T-helper 1 cell treated with Interleukin-12 subunit alpha and Interleukin-12 subunit beta and Interleukin-4 antibody, amounts not matched to agents 30 ng/mL and 1 ng/mL, for 36 hours (primary cell): ENCODE results near the gene PYGL. TPM values are rescaled to one million over a fixed set of nuclear protein-coding genes. Genes with fewer than 3 reads are reported as not detected.
"Not testable (repeated sequence)": the region's sequence is repeated elsewhere in the genome, so short reads cannot be mapped to it uniquely, and the experiment has no call there.

ENCODE experiments used
- intact Hi-C: fragments of 100-400 bp; cut with micrococcal nuclease; formaldehyde crosslinking; loops from one replicate; pipeline ENCODE4 v1.15.1; 2024
- total RNA-seq: library from RNA; stranded (reverse); gene quantifications from 2 replicates; pipeline ENCODE4 v1.2.3, GENCODE V29; 2022

PYGL gene
- total RNA-seq, 1 donor from 2014 or later = not detected

DNA sequence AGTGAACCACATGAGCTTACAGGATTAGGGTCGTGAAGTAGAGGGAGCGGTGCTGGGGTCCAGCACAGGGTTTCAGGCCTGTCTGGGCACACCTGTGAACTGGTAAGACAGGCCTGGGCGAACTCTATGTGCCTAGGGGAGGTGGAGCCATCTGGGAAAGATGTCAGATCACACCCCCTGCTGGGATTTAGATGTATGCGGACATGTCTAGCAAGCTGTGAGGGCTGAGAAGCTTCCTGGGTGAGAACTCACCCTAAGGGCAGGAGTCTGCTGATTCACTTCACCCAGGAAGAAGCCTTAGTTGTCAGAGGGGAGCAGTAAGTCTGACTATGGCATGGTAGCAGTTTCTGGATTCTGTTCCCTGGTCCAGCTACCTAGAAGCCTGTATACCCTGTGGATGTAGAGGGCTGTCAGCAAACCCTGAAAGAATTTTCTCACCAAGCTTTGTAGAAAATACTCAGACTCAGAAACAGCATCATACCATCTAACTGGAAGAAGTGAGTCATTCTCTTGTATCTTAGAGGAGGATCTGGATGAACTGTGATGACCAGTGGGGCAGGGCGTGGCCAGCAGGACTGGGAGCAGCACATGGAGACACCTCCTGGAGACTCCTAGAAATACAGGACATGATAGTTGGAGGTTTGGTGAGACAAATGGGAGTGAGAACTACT is 11.2 kb upstream of the PYGL start:
- intact Hi-C loops = loop anchor here (10.0 kb wide), 1 partner anchor 269 kb away; no protein-coding TSS in a partner anchor

DNA sequence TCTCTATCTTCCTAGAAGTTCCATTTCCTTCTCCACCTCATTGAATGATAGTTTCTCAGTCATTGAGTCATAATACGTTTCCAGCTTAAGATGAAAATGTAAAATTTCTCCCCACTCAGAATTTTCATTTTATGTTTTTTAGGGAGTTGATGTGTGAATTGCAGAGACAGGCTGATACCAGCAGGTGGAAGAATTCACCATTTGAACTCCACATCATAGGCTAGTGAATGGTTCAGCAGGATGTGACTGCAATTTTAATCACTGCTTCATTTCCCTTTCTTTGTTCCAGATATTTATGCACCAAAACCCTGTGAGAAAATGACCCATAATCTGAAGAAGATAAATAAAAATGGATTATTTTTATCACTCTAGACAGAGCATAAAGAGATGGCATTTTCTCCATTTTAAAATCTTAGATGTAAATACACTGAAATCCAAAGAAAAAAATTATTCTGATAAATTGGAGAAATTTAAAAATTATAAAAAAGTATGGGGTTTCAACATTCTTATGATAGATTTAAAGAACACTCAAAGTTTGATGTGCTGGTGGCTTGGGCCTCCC is 10.6 kb upstream of the PYGL start:
- intact Hi-C loops = loop anchor here (1.0 to 10.0 kb wide), 2 partner anchors 270 to 825 kb away; no protein-coding TSS in a partner anchor

DNA sequence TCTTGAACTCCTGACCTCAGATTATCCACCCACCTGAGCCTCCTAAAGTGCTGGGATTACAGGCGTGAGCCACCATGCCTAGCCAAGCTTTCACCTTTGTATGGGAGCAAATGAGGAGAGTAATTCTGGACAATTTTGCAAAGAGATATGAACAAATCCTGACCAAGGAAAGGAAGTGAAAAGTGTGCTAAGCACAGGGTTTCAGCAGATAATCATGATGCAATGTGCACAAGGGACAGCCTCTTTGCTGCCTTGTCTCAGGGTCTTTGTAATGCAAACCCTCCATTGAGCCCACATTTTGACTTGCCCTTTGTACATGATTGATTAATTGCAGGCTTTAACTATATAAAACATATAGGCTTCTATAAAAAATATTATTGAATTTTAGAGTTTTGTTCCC is 9.2 kb upstream of the PYGL start:
- intact Hi-C loops = loop anchor here (10.0 kb wide), 1 partner anchor 271 kb away; no protein-coding TSS in a partner anchor

DNA sequence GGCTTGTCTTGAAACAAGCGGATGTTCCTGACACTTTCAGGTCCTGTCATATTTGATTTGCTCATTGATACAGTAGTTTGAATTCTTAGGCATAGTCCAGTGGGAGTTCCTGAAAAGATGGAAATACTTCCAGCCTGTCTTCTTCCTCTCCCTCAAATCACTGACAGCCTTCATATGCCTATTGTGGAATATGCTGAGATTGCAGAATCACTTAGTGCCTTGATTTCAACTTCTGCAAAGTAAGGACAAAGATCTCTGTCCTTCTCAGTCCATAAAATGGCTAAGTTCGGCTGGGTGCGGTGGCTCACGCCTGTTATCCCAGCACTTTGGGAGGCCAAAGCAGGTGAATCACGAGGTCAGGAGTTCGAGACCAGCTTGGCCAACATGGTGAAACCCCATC is 6.7 kb upstream of the PYGL start:
- intact Hi-C loops = loop anchor here (10.0 kb wide), 1 partner anchor 274 kb away; no protein-coding TSS in a partner anchor

DNA sequence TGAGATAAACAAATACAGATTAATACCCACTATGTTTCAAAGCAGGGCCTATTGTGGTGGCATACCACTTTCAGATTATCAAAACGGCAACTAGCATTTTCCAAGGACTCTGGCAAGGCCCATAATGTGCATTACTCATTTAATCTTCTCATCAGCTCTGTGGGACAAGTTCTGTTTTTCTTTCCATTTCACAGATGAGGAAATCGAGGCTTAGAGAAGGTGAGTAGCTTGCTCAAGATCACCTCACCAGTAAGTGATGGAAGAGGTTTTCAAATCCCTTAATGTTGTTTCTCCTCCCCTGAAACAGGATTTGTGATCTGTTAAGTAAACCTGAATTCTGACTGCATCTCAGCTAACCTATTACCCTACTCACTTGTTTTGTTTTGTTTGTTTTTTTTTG is 3.9 kb upstream of the PYGL start:
- intact Hi-C loops = no loop called here

DNA sequence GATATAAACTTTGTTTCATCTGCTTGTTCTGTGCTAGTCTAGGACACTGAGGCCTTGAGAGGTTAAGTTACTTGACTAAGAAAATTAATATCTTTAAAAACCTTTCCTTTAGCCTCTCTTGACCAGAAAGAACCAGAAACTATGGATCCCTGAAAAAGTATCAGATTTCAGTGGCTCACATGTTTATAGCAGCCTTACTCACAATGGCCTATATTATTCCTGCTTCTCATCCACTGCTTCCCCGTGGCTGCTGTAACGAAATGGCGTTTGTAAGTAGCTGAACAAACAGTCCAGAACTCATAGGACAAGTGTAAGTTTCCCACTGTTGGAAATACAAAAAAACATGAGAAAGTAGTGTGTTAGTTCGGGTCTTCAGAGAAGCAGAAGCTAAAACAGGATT is 3.2 kb upstream of the PYGL start:
- intact Hi-C loops = no loop called here

DNA sequence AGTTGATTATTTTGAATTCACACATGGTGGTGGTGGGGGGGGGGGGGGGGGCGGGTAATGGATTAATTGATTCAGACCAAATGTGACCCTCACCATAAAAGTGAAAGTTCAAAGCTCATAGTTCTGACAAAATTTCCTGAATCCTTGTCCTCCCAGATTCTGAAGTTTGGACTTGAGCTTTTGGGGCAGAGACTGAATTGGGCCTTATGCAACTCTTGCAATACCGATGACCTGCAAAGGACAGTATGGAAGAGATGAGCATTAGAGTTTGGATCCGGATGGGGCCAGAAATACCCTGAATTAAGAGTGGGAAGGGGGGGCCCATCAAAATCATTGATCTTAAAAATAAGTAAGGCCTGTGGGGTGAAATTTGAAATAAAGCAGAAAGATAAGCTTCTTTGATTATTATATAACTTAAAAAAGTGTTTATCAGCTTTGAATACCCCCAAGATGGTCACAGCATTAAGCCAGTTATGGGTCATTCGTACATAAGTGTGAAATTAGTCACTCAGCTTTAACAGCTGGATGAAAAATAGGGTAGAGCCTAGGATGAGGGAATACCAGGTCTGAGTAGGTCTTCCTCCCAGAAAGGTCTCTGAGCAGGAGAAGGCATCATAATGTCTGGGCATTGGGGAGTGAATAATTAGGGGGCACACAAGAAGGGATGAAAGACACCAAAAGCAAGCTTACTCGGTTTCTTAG is 2.1 kb upstream of the PYGL start:
- intact Hi-C loops = no loop called here

DNA sequence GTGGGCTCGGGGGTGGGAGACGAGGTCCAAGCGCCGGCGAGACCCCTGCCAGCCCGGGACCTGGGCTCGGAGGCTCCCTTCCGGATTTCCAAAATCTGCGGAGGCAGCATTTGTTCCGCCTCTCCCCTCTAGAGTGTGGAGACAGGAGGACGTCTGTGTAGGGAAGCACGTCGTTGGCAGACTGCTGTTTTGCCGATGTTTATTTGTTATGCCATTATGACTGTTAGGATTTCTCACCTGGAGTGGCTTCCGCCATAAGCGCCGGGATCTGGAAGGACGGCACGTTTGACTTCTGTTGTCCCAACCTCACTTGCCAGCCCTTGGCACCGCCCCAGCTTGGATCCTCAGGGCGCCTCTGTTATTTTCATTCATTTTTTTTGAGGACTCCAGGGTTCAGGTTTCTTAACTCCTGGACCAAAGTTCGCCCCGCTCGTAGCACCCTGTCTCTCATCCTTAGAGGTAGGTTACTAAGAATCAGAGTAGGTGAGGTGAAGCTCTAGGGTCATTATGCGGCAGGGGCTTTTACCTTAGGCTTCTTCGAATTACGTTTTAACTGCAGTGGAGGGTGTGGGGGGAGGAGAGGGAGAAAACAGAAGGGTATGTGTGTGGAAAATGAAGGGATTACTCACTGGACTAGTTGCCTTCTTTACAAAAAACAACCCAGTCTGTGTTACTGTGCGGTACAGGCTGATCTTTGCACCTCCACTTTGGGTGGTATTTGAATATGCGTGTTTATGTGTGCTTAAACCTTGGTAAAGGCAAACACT is 547 bp upstream of the PYGL start:
- intact Hi-C loops = no loop called here

DNA sequence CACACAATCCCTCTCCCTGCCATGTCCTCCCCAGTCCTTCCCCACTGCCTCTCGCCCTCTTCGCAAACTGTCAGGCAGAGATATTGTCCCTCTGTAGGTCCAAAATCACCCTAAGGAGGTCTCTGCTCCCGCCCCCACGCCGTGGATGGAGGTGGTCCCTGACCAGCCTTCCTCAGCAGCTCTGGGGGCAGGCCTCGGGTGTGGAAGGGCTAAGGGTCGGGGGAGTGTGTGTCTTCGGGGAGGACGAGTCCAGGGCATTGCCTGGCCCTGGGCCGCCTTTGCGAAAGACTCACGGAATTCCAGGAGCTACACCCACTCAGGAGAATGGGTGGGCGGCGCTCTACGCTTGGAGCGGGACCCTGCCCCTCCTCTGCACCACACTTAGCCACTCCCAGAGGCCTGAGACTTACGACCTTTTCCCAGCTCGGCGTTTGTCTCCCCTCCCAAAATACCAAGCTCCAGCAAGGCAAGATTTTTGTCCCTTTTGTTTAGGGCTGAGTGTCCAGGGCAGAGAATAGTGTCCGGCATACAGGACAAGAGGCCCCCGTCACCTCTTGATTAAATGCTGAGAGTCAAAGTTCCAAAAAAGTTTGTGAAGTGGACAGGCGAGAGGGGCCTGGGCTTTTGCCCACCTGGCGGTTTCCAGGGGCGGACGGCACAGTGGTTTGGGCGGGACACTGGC is 881 bp downstream of the PYGL start:
- intact Hi-C loops = no loop called here

DNA sequence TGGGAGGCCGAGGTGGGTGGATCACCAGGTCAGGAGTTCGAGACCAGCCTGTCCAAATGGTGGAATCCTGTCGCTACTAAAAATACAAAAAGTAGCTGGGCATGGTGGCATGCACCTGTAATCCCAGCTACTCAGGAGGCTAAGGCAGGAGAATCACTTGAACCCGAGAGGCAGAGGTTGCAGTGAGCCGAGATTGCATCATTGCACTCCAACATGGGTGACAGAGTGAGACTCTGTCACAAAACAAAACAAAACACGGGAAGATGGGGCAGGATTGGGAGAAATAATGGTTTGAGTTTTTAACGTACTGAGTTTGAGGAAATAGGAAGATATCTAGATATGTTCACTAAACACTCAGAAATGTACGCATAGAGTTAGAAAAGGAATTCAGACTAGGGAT is 2.6 kb downstream of the PYGL start:
- intact Hi-C loops = not testable (repeated sequence)

DNA sequence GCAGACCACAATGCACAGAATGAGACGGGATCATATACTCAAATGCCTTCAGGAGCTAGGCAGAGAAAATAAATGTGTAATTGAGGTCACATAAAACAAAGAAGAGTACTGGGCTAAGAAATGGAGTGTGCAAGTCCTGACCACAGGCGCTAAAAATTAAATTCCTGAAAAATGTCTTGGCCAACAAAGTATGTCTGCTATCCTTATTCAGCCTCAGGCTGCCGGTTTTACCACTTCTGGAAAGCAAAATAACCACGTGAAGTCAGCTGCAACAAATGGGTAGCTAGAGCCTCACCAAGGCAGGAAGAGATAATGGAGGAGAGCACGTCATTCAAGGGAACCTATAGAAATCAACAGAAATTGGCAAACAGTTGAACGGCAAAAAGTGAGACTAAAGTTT is 3.1 kb downstream of the PYGL start:
- intact Hi-C loops = no loop called here

DNA sequence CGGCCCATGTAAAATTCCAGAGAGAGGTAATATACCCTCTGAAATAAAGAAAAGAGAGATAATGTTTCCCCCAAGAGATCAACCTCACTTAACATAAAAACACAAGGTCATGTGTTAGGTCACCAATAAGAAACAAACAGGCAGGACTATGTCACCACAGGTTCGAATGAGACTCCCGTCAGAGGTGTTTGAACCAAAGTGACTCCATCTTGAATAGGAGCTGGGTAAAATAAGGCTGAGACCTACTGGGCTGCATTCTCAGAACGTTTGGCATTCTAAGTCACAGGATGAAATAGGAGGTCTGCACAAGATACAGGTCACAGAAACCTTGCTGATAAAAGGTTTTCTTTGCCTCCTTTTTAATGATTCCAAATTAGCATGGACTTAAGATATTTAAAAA is 6.5 kb downstream of the PYGL start:
- intact Hi-C loops = no loop called here

DNA sequence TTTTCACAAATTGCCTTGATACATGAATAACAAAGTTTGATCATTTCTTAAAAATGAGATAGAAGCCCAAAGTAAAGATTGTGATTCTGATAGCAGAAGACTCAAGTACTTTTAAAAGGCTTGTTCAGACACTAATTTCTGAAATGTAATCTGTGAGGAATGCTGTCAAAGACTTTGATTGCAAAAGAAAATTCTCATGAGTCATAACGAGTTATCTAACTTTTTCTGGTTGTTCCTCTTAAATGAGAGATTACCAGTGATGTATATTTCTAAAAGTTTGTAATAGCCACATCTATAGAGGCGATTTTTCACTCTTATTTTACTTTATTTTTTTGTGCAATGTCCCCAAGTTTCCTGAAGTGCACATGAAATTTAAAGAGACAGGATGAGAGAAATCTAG is 7.0 kb downstream of the PYGL start:
- intact Hi-C loops = no loop called here

DNA sequence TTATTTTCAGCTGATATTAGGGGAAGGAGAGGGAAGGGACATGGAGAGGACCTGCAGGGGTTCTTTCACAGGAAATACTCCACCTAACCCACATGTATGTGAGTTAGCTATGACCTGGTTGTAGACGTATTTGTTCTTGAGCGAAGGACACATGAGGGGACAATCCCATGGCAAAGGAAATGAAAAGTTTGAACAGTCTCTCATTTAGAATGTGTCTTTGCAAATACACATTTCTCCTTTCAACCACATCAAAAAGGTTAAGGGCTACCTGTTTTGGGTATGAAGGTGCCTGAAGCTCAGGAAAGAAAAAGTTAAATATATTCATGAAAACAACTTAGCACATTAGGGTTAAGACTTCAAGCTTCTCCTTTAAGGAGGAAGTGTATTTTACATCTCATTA is 7.4 kb downstream of the PYGL start:
- intact Hi-C loops = no loop called here

DNA sequence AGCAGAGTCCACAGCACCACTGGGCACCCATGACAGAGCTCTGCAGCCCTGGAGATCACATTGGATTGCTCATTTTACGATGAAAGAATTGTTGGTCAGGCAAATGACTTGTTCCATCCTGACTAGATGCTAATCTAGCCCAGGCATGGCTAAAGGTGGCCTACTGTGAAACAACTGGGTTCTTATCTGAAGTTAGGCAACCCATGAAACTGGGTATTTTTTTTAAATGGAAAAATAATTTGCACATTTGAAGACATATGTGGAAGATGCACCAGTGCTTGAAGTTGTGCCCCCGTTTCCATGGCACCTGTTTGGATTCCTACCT is 8.3 kb downstream of the PYGL start:
- intact Hi-C loops = no loop called here

DNA sequence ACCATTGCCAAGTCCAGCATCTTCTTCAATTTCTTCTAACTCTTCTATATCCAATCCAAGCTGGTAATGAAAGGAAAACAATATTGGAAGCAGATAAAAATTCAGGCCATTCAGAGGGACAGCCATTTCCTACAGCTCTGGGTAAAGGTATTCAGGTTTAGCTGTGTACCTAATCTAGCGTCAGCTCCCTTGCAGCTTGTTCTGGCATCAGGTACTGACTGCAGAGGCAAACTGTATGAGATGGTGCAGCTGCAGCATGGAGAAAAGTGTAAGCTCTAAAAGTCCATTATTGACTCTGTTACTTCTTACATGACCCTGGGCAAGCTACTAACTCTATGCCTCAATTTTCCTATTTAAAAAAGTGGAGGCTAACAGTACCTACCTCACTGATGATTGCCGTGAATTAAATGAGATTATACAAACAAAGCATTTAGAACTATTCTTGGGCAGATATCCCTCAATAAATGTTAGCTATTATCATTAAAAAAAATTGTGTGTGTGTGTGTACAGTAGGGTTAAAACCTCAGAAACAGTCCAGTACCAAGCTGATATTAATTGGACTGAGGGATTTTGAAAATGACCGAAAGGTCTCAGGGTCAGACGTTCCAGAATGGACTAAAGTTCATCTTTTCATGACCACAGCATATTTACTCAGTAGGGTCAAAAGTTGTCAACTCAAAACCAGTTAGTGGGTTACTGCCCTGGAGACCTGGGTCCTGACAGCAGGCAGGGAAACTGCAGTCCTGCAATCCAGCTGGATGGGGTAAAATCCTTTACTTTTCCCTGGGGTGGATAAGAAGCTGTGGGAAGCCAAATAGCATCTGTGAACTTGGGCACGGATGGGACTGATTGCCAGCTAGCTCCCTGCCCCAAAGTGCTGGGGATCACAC is 8.9 kb downstream of the PYGL start:
- intact Hi-C loops = no loop called here

DNA sequence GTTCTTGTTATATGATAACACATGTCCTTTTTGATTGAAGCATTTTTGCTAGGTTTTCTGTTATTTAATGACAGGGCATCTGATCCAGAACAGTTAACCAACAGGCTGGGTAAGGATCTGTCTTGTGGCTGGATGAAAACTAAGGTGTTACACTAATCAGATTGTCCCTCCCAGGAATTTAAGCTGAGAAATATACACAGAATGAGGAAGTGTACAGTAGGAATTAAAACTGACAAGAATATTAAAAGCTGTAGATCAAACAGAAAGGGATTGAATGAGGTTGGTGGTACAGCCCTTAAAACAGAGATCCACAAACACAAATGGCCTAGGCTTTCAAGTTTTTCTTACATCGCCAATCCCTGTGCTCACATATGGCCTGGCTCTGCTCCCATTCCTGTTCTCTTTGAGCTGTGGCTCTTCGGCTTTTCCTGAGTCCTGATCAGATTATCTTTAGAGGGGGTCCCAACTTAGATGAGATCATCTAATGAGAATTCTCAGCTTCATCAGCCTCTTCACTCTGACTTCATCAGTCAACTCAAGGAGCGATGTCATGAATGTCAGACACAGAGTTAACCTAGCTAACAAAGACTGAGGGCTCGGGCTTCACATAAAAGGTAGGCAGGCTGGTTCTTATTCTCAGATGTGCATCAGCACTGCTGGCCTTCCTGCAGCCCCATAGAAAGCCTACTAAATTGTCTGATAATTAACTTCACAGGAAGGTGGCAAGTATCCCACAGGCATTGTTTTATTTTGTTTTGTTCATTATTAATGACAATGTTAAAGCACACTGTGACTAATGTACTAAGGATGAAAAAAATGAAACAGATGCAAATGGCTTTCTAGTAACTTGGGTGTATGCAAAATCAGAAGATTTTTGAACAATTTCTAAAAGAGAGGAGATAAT is 11.4 kb downstream of the PYGL start:
- intact Hi-C loops = no loop called here

DNA sequence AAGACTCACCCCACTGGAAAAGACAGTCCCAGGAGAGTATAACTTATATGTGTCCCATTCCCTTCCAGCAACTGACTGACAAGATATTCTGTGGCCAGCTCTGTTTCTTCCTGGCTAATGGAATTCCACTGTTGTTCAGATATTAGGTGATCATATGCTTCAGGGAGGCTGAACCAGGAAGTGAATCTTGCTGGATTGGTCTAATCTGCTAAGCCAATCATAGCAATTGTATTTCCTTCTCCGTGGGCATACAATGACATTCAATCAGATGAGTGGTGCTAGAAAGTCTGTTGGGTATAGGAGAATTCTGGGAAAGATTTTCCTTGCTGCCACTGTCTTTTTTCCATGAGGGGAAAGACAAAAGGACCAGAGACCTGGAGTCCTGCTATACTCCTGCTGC is 12.1 kb downstream of the PYGL start:
- intact Hi-C loops = no loop called here

DNA sequence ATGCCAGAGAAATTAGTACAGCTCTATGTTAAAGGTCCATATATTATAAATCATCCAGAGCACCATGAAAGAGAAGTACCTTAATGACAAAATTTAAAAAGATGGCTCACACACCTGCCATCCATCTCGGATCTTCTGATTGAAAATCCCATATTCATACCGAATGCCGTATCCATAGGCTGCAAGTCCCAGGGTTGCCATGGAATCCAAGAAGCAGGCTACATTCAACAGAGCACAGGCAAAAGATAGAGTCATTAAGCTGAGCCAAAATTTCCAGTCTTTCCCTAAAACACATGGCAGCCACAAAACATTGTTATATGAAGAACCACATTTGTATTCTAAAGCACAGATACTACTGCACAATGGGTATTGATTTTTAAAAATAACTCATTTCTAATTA is 12.7 kb downstream of the PYGL start:
- intact Hi-C loops = no loop called here
